Body of pancreas (tissue), 4 donors: ENCODE measurements around the gene SP110.

Experiments
- CTCF ChIP-seq, 7 experiments: fragments of 450-650 bp in 4 of 7; fragments of 200-600 bp in 3 of 7; sonication (generic) in 3 of 7; IDR thresholded peaks; one replicate each; pipeline ENCODE4 v1.5.1; 2016 to 2019; ENCODE audit warnings: antibody characterized with exemption in 7 of 7
- POLR2A ChIP-seq, 3 donors: fragments of 450-650 bp; IDR thresholded peaks; one replicate each; pipeline ENCODE4 v1.6.1; 2016; ENCODE audit warnings: antibody characterized with exemption in 3 of 3, mild to moderate bottlenecking in 2 of 3

- TF ChIP-seq CTCF (IDR thresholded peaks at IDR 0.05), result no peak
- TF ChIP-seq POLR2A (IDR thresholded peaks at IDR 0.05), result no peak
Observed at GRCh38 chr2:230250231-230250630, 30.4 kb upstream of the SP110 start.
